Measurements from ENCODE around the gene OMP. TPM values are rescaled to one million over a fixed set of nuclear protein-coding genes. Genes with fewer than 3 reads are reported as not detected.

OMP gene
- total and polyA plus RNA-seq, 2 of the 13 experiments (the other 11 are each of a cell fraction or from before 2014, with no cell fraction given): not detected

DNA sequence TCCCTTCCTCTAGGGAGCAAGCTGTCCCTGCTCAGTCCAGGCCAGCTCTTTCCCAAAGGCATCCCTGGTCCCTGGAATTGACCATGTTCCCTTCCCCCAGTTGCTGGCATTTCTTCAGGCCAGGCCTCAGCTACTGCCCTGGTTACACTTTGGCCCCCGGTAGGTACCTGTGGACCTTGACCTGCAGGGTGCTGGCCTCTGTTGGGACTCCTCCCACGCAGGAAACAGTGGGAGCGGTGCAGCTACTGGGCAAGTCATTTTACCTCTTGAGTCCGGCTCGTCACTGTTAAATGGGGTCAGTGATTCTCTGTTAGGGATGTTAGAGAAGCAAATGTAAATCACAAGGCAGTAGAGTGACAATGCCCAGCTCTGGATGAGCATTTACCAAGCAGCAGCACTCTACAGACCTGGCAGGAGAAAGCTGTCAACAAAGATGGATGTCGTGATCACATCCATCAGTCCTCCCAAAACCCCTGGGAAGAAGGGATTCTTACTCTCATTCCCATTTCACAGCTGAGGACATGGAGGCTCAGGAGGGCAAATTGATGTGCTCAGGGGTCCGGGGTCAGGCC is 42.3 kb downstream of the OMP start:
- CTCF ChIA-PET (ENCODE audit: low intra/inter-chr PET ratio, low total read pairs): no interaction called here
- peak overlapping the region; percentile 57 for H3K4me2 ChIP-seq (ENCODE audit: low read depth, low read length)
- H3K4me1 ChIP-seq (ENCODE audit: insufficient read depth, low read length): peaks cover 55% of the 10 kb centered on the region
- in situ Hi-C loops (cut with HindIII; ENCODE audit: extremely low pct_ligation_motif_present, low pct_unique_long_range_greater_than_20kb) (no loop called here), intact Hi-C loops (cut with micrococcal nuclease; ENCODE audit: unreplicated experiment) (loop anchor here (2.0 kb wide), 1 partner anchor 16 kb away; the partner anchor contains the start of gene MYO7A)
- no TSS peak for BruUV-seq (replicated peaks)
- no peak overlapping the region for H2AFZ ChIP-seq (ENCODE audit: low read length)
- no peaks in the 10 kb centered on the region for H3K9me3 ChIP-seq (ENCODE audit: low read length)
- peak overlapping the region in 1 of 3 experiments; percentile 36; a peak in 1 of 6 replicates for H3K4me3 ChIP-seq (replicated peaks in 1 of 3; ENCODE audit: insufficient read depth in 1 of 3, low read depth in 2 of 3, low read length in 3 of 3)
- no peaks in the 10 kb centered on the region for H3K36me3 ChIP-seq (replicated peaks in 1 of 2; ENCODE audit: control insufficient read depth in 1 of 2, insufficient read depth in 2 of 2, low read length in 2 of 2)
- no peaks in the 10 kb centered on the region for H3K27me3 ChIP-seq (ENCODE audit: control insufficient read depth in 1 of 2, insufficient read depth in 2 of 2, low read length in 2 of 2)
- 23% methylated on average over 7 of the region's 7 CpGs for WGBS (ENCODE audit: low lambda C conversion rate)
- POLR2A ChIA-PET: interaction anchor here (0.7 to 1.4 kb wide), 6 partner anchors 8 to 49 kb away, joined by 3 to 18 read pairs (median 4); partner anchors contain the start of gene MYO7A
- H4K20me1 ChIP-seq (ENCODE audit: insufficient read depth, low read length): no peaks in the 10 kb centered on the region
- DNase-seq (ENCODE audit: low spot score): peak; percentile 77
- peak; percentile 86 for FAIRE-seq
- H3K9ac ChIP-seq (ENCODE audit: insufficient read depth, low read depth, low read length): no peak overlapping the region
- H3K79me2 ChIP-seq (ENCODE audit: insufficient read depth, low read length): no peaks in the 10 kb centered on the region
- ATAC-seq: peak; percentile 86
- peak overlapping the region; percentile 24 for H3K27ac ChIP-seq (ENCODE audit: extremely low read length, insufficient read depth, low read length)
- TF ChIP-seq, protein P1, sequence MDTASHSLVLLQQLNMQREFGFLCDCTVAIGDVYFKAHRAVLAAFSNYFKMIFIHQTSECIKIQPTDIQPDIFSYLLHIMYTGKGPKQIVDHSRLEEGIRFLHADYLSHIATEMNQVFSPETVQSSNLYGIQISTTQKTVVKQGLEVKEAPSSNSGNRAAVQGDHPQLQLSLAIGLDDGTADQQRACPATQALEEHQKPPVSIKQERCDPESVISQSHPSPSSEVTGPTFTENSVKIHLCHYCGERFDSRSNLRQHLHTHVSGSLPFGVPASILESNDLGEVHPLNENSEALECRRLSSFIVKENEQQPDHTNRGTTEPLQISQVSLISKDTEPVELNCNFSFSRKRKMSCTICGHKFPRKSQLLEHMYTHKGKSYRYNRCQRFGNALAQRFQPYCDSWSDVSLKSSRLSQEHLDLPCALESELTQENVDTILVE (CRISPR knock-in tag; IDR thresholded peaks at IDR 0.05): peak; percentile 55; the same call in 1 of the 2 replicates
- TF ChIP-seq PAX8 (CRISPR knock-in tag; IDR thresholded peaks at IDR 0.05; ENCODE audit: borderline replicate concordance) (0 out of 2 replicates have a peak, but pooled peaks have one; percentile 23), GATAD2A (CRISPR knock-in tag; IDR thresholded peaks at IDR 0.05) (peak; percentile 85), ZSCAN21 (CRISPR knock-in tag; IDR thresholded peaks at IDR 0.05; ENCODE audit: borderline replicate concordance) (peak; percentile 79), TCF12 (IDR thresholded peaks at IDR 0.05) (no peak), TCF12 (CRISPR knock-in tag; IDR thresholded peaks at IDR 0.05) (no peak), FOXO1 (CRISPR knock-in tag; IDR thresholded peaks at IDR 0.05) (peak; percentile 57; the same call in 1 of the 2 replicates), ZNF644 (CRISPR knock-in tag; IDR thresholded peaks at IDR 0.05; ENCODE audit: low read depth) (peak; percentile 88), ZNF556 (CRISPR knock-in tag; IDR thresholded peaks at IDR 0.05; ENCODE audit: borderline replicate concordance) (peak; percentile 79), FOXA3 (CRISPR knock-in tag; IDR thresholded peaks at IDR 0.05) (peak; percentile 56; the same call in 1 of the 2 replicates), FOSL2 (CRISPR knock-in tag; IDR thresholded peaks at IDR 0.05) (peak; percentile 54), WIZ (CRISPR knock-in tag; IDR thresholded peaks at IDR 0.05) (0 out of 2 replicates have a peak, but pooled peaks have one; percentile 47), IRF2 (CRISPR knock-in tag; IDR thresholded peaks at IDR 0.05) (0 out of 2 replicates have a peak, but pooled peaks have one; percentile 31), LCORL (IDR thresholded peaks at IDR 0.05) (no peak), LCORL (CRISPR knock-in tag; IDR thresholded peaks at IDR 0.05) (peak; percentile 85)
- TF ChIP-seq, protein P2, sequence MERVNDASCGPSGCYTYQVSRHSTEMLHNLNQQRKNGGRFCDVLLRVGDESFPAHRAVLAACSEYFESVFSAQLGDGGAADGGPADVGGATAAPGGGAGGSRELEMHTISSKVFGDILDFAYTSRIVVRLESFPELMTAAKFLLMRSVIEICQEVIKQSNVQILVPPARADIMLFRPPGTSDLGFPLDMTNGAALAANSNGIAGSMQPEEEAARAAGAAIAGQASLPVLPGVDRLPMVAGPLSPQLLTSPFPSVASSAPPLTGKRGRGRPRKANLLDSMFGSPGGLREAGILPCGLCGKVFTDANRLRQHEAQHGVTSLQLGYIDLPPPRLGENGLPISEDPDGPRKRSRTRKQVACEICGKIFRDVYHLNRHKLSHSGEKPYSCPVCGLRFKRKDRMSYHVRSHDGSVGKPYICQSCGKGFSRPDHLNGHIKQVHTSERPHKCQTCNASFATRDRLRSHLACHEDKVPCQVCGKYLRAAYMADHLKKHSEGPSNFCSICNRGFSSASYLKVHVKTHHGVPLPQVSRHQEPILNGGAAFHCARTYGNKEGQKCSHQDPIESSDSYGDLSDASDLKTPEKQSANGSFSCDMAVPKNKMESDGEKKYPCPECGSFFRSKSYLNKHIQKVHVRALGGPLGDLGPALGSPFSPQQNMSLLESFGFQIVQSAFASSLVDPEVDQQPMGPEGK (CRISPR knock-in tag; IDR thresholded peaks at IDR 0.05): peak; percentile 83
- TF ChIP-seq, protein P3, sequence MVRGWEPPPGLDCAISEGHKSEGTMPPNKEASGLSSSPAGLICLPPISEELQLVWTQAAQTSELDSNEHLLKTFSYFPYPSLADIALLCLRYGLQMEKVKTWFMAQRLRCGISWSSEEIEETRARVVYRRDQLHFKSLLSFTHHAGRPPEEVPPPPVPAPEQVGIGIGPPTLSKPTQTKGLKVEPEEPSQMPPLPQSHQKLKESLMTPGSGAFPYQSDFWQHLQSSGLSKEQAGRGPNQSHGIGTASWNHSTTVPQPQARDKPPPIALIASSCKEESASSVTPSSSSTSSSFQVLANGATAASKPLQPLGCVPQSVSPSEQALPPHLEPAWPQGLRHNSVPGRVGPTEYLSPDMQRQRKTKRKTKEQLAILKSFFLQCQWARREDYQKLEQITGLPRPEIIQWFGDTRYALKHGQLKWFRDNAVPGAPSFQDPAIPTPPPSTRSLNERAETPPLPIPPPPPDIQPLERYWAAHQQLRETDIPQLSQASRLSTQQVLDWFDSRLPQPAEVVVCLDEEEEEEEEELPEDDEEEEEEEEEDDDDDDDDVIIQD (CRISPR knock-in tag; IDR thresholded peaks at IDR 0.05; ENCODE audit: low read depth): peak; percentile 70; the same call in 1 of the 2 replicates
- TF ChIP-seq, protein P4, sequence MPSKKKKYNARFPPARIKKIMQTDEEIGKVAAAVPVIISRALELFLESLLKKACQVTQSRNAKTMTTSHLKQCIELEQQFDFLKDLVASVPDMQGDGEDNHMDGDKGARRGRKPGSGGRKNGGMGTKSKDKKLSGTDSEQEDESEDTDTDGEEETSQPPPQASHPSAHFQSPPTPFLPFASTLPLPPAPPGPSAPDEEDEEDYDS (CRISPR knock-in tag; IDR thresholded peaks at IDR 0.05): 0 out of 2 replicates have a peak, but pooled peaks have one; percentile 32
- TF ChIP-seq, protein P5, sequence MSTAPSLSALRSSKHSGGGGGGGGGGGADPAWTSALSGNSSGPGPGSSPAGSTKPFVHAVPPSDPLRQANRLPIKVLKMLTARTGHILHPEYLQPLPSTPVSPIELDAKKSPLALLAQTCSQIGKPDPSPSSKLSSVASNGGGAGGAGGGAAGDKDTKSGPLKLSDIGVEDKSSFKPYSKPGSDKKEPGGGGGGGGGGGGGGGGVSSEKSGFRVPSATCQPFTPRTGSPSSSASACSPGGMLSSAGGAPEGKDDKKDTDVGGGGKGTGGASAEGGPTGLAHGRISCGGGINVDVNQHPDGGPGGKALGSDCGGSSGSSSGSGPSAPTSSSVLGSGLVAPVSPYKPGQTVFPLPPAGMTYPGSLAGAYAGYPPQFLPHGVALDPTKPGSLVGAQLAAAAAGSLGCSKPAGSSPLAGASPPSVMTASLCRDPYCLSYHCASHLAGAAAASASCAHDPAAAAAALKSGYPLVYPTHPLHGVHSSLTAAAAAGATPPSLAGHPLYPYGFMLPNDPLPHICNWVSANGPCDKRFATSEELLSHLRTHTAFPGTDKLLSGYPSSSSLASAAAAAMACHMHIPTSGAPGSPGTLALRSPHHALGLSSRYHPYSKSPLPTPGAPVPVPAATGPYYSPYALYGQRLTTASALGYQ (CRISPR knock-in tag; IDR thresholded peaks at IDR 0.05): peak; percentile 60; the same call in 1 of the 2 replicates

All from HepG2 (cell line).